Dedifferentiated amniotic fluid mesenchymal stem cell (primary cell): ENCODE measurements around the gene AKIP1.

Experiments
- DNase-seq: peaks from one replicate; pipeline ENCODE4 v3.0.0-alpha.2; 2016; ENCODE audit errors: extremely low spot score

The AKIP1 gene

DNA sequence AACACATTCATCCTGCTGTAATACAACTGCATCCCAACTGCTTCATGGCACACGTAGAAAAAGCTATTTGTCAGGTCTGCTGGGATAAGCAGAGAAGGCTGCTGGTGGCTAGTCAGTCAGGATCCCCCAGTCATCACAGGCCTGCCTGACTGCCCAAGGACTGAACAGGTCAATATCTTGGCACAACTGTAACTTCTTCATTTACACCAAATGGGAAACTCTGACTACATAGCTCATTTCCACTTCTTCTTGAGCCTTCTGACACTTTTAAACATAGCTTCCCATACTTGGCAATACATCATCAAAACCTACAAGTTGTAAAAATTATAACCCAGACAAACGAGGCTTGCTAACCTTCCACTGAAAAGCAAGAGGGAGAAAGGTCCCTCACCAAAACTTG, 50.4 kb downstream of the AKIP1 start:
- no peak for DNase-seq

GRCh38 chr11:8962841-8963240, 51.9 kb downstream of the AKIP1 start:
- no peak for DNase-seq

DNA sequence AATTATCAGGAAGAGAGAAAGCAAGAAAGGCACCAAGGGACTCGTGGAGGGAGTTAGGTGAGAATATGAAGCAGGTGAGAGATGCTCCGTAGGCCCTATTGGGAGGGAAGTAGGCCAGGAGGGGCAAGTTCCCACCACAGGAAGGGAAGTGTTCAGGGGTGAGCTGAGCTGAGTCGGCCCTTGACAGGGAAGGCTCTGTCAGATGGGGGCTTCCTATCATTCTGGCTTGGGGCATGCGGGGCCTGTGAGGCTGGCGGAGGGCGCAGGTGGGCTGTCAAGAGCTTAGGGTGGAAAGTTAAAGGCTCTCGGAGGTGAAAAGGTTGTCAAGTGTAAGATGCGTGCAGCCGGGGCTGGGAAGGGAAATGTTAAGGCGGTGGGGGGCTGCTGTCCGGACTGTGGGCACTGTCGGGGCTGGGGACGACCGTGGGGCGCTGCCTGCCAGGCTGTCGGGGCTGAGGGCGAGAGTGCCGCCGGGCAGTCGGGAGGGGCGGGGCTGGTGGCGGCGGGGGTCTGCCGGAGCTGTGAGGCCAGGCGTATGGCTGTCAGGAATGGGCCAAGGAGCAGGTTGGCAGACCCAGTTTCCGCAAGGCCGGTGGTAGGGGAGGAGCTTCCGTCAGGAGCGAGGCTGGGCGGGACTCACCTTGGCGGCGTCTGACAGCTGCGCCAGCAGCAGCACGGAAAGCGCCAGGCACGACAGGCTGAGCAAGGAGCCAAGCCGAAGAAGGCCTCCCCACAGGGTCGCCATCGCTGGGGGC, 52.8 kb downstream of the AKIP1 start:
- DNase-seq, result peak; percentile 20

DNA sequence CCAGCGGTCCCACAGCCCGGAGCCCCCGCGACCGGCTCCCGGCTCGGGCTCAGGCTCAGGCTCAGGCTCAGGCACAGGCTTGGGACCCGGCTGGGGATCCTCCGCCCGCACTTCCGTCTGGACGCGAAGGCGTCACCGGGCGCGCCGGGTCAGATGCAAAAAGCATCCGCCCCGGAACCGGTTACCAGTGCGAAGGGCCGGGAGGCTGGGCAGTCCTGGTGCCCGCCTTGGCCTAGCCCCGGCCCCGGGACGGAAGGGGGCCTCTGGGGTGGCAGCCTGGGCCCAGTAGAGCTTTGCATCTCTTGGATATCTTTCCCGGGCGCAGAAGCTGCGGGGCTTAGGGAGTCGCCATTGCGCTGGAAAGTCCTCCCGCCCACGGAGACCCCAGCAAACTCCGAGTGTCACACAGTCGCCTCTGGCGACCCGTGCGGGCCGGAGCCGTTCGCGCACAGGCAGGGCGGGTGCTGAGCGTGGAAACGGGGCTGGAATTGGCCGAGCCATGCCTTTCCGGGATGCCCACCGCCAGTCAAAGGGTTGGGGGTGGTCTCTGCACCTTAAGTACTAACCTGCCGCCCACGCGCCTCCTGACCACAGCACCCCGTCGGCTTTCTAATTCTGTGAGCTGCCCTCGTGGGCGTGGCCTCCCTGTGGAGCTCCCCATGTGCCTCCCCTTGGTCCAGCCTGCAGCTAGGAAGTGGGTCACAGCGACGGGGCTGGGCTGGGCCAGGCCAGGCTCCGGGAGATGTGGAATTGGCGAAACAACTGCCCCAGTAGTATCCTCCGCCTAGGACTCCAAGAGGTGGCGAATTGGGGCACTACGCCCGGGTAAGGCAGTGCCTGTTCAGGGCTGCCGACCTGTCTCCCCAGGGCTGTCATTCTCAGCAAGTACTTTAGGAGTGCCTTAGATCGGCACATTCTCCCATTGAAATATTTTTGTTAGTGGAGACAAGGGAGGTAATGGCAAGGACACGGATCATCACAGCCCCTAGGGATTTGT, 53.6 kb downstream of the AKIP1 start, which contains the start of gene TMEM9B:
TSS of gene TMEM9B (minus strand) at position 119 of the 997 bp plus-strand sequence. CDS start 129 bp downstream, outside the sequence.
- DNase-seq, result peak; percentile 77

DNA sequence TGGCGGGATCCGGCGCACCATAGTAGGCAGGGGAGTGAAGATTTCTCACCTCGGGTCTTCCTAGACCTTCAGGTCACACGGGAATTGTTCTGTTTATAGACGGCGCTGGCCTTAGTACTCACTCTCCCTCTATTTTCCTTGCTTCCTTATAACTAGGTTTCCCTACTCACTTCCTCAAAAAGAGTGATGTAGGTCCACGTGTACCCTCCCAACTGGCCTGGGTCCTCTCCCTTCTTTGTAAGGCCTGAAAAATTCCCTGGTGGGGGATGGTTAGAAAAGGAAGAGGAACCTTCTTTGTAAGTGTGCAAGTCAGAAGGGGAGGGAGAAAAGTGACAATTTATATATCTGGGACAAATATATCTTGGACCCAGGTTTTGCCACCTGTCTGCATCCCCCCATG, 56.2 kb downstream of the AKIP1 start:
- DNase-seq, result no peak
